HTR-8/SVneo (cell line): ENCODE data around the gene TIGAR.

Experiments used
- DNase-seq: peaks from one replicate; pipeline ENCODE4 v3.0.0; 2011; ENCODE audit warnings: low spot score, mixed read lengths; ENCODE audit not compliant: insufficient read length
- FAIRE-seq: peaks from 2 replicates; lab custom pipeline; 2011; peaks lifted over from hg19 to GRCh38; lab: Jason Lieb, UNC

TIGAR gene

DNA sequence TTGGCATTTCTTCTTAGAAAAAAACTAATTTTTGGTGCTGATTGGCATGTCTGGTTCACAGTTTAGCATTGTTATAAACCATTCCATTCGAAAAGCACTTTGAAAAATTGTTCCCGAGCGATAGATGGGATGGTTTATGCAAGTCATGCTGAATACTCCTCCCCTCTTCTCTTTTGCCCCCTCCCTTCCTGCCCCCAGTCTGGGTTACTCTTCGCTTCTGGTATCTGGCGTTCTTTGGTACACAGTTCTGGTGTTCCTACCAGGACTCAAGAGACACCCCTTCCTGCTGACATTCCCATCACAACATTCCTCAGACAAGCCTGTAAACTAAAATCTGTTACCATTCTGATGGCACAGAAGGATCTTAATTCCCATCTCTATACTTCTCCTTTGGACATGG lies 20.1 kb upstream of the TIGAR start:
- FAIRE-seq (no peak), DNase-seq (no peak)

GRCh38 chr12:4301932-4302501 lies 19.0 kb upstream of the TIGAR start:
- FAIRE-seq: peak; percentile 64
- DNase-seq: no peak

DNA sequence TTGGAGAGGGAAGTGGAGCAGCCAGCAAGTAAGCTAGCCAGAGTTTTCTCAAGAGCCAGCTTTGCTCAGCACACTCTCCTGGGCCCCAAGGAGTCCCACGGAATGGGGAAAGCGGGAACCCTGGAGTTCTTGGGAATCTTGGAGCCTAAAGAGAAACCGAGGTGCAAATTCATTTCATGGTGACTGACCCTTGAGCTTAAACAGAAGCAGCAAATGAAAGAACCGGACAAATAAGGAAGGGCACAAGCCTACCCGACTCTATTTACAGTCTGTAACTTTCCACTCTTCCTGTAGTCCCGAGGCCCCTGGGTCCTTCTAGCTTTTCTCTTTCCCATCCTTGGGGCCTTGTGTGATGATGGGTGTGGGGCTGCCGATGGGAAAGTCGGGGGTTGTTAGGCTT lies 18.1 kb upstream of the TIGAR start:
- no peak for DNase-seq
- no peak for FAIRE-seq

DNA sequence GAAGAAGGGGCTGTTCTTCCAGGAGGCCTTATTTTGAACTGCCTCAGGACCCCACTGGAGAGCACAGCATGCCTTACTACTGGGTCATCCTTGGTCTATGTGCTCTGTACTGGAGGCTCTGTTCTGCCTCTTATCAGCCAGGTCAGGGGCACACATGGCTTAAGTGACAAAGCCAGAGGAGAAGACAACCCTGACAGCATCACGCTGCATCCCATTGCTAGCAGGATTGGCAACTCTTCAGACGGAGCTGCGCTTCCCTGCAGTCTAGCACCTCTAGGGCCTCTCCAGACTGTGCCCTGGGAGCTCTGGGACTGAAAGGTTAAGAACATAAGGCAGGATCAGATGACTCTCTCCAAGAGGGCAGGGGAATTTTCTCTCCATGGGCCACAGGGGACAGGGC lies 17.3 kb upstream of the TIGAR start:
- FAIRE-seq (no peak), DNase-seq (no peak)

DNA sequence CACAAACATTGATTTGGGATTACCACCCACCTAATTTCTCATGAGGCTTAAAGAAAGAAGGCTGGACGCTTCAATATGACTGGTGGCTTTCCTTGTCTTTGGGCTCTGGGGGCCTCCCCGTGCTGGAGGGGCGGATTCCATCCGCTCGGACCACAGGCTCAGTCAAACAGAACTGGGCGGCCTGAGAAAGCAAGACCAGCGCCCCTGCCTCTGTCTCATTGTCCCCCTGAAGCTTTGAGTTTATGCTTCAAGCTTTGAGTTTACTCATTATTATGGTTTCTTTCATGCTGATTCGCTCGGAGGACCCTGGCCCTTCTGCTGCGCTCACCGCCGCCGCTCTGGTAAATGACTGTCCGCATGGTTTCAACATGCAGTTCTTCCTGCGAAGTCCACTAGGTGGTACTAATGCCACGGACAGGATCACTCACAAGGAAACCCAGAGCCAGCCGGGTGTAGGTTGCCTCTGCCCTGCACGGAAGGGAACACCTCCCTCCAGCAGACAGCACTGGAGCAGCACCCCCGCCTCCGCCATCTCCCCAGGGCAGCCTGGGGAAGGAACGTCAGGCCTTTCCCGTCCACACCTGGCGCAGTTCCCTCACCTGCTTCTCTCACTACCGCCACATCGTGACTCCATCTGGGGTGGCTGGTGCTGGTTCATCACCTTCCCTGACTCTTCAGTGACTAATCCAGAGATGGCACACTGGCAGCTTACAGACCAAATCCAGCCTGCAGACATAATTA lies 13.2 kb upstream of the TIGAR start:
- DNase-seq (peak; percentile 95), FAIRE-seq (peak; percentile 96)

DNA sequence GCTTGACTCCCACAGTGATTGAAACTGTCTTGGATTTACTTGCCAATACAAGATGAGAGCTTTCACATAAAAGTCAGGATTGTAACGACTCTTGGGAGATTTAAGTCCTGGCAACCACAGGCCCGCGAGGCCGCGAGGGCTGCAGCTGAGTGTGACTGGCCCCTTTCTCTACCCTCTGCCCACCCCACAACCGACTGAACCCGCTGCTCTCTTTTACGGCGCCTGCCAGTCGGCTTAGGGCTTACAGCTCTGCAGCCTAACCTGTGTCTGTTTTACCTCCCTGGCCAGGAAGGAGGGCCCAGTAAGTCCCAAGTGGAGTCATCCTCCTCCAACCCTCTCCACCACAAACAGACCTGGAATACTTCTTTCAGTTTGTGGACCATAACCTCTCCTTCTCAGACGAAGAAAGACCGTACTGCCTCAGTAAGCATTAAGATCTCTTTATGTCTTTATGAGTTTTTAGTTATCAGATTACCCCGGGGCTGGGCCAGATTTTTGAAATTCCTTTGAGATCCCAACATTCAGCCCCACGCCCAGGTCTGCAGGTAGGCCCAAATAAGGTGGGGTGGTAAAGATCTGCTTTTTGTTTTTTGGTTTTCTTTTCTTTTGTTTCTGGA lies 12.6 kb upstream of the TIGAR start:
- DNase-seq: no peak
- no peak for FAIRE-seq

- no peak for DNase-seq
- FAIRE-seq: no peak
Measured at GRCh38 chr12:4311776-4312175, 9.2 kb upstream of the TIGAR start.

GRCh38 chr12:4312251-4312650 lies 8.8 kb upstream of the TIGAR start:
- DNase-seq (no peak), FAIRE-seq (peak; percentile 13)

DNA sequence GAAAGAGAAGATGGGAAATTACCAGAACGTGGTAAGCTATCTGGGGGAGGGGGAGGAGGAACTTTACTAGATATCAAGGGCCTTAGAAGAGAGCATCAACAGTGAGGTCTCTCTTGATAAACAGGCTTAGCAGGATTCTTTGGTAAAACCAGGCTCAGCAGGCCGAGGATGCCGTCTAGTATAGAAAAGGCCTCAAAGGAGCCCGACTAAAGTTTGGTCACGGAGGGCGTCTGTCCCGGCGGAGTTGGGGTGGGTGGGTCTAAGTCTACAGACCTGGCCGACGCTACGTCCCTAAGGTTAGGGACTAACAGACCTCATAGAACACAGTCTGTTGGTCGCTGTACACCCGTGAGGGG lies 538 bp upstream of the TIGAR start:
- FAIRE-seq (no peak), DNase-seq (no peak)

GRCh38 chr12:4322726-4323125 lies 1.7 kb downstream of the TIGAR start:
- no peak for FAIRE-seq

DNA sequence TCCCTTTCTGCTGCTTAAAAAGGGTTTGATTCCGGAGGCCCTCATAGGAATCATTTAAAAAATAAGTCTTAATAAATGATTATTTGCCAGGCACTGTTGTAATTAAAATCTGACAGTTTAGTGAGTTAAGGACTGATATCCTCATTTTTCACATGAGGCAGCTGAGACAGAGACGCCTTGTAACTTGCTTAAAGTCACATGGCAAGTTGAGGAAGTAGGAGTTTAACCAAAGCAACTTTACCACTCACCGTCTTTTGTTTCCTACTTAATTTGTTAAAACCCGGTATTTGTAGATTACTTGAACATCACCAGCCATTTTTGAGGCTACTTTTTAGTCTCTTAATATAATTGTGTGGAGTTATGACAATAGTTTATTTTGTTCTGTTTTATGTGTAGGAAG lies 2.4 kb downstream of the TIGAR start:
- FAIRE-seq (no peak), DNase-seq (no peak)

More at GRCh38 chr12:4322726-4323125, 1.7 kb downstream of the TIGAR start:
- DNase-seq: no peak

- no peak for DNase-seq
Measured at GRCh38 chr12:4324366-4324765, 3.4 kb downstream of the TIGAR start.

GRCh38 chr12:4325966-4326365 lies 5.0 kb downstream of the TIGAR start:
- FAIRE-seq (no peak), DNase-seq (no peak)

More at GRCh38 chr12:4324366-4324765, 3.4 kb downstream of the TIGAR start:
- FAIRE-seq: no peak

DNA sequence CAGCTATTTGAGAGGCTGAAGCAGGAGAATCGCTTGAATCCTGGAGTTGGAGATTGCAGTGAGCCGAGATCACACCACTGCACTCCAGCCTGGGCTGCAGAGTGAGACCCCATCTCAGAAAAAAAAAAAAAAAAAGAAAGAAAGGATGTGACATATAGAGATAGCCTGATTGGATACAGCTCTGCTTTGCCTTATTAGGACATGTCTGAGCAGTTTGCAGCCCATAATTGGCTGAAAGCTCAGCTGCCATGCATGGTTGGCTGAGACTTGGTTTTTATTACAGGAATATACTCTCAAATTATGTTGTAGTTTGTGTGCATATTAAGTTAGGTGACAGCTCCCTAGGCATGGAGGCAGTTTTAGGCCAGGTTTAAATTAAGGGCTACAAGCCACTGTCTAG lies 6.3 kb downstream of the TIGAR start:
- DNase-seq (no peak), FAIRE-seq (no peak)

DNA sequence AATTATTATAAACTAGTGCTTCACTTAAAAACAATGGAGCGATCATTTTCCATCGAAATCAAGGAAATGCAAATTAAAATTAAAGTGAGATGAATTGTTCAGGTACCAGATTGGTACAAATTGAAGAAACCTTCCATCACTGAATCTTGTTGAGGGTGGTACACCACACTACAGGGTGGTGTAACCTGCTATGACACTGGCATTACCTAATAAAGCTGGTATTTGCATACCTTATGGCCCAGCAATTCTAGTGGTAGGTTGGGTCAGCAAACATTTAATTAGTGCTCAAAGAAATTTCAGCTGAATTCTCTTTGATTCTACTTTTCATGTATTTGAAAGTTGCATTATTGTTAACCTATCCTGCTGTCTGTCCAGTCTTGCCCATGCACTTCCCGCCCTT lies 9.2 kb downstream of the TIGAR start:
- no peak for FAIRE-seq

GRCh38 chr12:4331221-4331620 lies 10.2 kb downstream of the TIGAR start:
- FAIRE-seq (no peak), DNase-seq (no peak)

More for the DNA sequence above, 9.2 kb downstream of the TIGAR start:
- DNase-seq: no peak

- DNase-seq (no peak), FAIRE-seq (no peak)
Measured at GRCh38 chr12:4331842-4332241, 10.8 kb downstream of the TIGAR start.

DNA sequence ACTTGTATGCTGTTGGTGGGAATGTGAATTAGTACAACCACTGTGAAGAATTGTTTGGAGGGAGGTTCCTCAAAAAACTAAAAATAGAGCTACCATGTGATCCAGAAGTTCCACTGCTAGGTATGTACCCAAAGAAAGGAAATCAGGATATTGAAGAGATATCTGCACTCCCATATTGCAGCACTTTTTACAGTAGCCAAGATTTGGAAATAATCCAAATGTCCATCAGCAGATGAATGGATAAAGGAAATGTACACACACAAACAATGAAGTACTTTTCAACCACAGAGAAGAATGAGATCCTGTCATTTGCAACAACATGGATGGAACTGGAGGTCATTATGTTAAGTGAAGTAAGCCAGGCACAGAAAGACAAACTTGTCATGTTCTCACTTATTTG lies 25.9 kb downstream of the TIGAR start:
- DNase-seq: no peak
- no peak for FAIRE-seq

GRCh38 chr12:4353785-4354208 lies 32.8 kb downstream of the TIGAR start:
- no peak for FAIRE-seq
- DNase-seq: no peak

- no peak for DNase-seq
- peak; percentile 78 for FAIRE-seq
Measured at GRCh38 chr12:4355156-4356040, 34.4 kb downstream of the TIGAR start.

DNA sequence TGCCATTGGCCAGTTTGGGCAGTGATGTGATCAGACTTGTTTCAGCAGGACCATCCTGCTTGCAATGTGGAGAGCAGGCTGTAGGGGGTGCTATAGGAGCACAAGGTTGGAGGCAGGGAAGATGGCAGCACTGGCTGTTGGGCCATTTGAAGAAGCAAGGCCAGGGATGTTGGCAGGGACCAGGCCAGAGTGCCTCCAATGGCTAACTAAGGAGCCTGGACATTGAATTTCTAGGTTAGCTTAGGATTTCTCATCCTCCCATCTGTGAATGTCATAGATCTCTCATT lies 35.0 kb downstream of the TIGAR start:
- peak; percentile 46 for FAIRE-seq
- DNase-seq: no peak
